HG03575 (cell line): ENCODE measurements around the gene INTS1.

Experiments used
- ATAC-seq: cut with Tn5 transposase; IDR thresholded peaks from one replicate; pipeline ENCODE4 v1.9.1; 2021; ENCODE audit not compliant: unreplicated experiment, insufficient number of reproducible peaks, low FRiP score; ENCODE audit errors: extremely low read depth

INTS1 gene

DNA sequence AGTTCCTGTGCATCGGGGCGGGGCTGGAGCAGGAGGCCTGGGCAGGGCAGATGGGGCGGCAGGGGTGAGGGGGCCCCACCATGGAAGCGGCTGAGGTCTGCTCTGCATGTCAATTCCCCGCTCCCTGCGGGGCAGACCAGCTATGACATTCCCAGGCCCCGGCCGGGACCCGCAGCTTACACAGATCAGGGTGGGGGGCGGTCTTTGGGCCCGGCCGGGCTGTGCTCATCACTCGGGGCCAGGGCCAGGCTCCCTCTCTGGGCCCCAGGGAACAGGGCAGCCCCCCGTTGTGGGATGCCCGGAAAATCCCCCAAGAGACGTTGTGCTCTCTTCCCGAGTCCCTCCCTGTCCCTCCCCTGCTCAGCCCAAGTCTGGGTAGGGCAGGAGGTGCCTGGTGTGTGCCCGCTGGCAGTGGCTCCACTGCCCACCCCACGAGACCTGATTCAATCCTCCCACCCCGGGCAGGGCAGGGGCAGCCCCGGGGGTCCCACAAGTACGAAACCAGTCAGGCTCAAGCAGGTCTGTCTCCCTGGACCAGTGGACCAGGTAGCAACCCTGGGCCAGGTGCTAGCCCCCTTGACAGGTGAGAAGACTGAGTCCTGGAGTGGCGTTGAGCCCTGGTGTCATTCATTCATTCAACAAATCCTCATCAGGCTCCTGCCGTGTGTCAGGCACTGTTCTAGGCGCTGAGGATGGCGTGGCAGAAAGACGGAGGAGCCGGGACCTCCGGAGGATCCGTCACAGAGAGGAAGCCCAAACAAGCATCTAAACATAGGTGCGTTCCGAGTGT, 73.9 kb downstream of the INTS1 start:
- no peak for ATAC-seq

DNA sequence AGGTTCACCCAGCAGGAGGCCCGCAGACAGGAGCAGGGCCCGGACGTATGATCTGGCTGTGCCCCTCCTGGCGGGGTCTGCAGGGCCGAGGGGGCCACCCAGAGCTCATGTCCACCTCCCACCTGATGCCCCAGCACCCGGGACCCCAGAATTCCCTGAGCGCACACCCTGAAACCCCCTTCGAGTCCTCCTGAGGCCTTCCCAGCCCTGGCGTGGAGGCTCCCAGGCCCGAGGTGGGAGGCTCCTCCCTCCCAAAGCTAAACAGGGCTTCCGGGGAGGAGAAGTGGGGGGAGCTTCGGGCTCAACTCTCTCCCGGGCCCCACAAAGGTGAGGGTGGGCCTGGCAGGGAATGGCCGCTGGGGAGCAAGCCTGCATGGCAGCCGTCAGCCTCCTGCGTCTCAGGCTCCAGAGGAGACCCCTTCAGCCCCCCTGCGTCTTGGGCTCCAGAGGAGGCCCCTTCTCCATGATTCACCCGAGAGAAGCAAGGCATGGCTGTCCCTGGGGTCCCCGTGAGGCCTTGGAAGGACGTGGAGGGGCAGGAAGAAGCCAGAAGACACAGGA, 75.2 kb downstream of the INTS1 start:
- no peak for ATAC-seq

GRCh38 chr7:1427064-1427657, 77.0 kb downstream of the INTS1 start:
- no peak for ATAC-seq

DNA sequence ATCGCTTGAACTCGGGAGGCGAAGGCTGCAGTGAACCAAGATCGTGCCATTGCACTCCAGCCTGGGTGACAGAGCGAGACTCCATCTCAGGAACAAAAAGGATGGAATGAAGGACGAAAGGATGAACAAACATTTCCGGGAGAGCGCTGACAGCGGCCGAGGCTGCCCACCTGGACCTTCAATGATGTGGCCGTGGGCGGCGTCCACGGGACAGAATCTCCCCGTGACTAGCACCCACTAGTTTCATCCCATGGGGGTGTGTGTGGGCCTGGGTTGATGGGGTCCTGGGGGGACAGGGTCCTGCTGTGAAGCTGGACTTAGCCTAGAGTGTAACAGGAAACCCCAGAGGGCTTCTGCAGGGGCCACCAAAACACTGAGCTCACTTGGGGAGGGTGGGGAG, 77.7 kb downstream of the INTS1 start:
- no peak for ATAC-seq

DNA sequence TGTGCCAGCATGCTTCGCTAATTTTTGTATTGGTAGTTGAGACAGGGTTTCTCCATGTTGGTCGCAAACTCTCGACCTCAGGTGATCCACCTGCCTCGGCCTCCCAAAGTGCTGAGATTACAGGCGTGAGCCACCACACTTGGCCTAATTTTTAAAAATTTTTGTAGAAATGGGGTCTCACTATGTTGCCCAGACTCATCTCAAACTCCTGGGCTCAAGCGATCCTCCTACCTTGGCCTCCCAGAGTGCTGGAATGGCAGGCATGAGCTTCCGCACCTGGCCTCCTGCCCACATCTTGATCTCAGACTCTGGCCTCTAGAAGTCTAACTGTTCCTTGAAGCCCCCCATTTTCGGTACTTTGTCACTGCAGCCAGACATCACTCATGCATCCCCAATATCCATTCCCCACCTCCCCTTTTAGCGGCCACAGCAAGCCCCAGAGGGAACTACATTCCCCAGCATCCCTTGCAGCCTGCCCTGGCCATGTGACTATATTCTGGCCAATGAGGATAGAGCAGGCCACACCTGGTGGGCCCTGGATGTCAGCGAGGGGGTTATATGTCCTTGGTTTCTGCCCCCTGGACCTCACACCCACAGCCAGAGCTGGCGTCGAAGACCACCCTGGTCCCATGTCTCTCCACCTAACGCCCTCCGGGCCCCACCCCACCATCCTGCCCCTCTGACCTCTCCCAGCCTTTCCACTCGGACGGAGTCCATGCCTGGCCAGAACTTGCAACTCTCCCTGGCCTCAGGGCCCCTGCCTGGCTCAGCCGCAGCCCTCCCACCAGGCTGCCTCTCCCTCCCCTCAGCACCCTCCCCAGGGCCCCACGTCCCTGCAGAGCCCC, 78.7 kb downstream of the INTS1 start:
- ATAC-seq, result no peak

DNA sequence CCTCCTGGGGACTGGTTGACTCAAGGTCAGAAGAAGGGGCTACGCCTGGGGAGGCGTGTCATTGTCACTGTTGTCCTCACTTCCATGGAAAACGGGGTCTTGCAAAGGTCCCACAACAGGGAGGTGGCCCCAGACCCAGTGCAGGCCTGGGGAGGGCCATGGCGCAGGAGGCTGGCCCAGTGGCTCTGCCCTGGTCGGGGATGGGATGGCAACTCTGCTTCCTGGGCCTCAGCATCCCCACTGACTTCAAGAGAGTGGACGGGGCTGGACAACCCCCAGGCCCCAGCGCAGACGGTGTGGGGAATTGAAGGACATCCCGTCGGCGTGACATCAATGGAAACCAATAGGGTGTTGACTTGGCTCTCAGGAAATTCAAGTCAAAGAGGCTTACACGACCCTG, 80.1 kb downstream of the INTS1 start:
- no peak for ATAC-seq

DNA sequence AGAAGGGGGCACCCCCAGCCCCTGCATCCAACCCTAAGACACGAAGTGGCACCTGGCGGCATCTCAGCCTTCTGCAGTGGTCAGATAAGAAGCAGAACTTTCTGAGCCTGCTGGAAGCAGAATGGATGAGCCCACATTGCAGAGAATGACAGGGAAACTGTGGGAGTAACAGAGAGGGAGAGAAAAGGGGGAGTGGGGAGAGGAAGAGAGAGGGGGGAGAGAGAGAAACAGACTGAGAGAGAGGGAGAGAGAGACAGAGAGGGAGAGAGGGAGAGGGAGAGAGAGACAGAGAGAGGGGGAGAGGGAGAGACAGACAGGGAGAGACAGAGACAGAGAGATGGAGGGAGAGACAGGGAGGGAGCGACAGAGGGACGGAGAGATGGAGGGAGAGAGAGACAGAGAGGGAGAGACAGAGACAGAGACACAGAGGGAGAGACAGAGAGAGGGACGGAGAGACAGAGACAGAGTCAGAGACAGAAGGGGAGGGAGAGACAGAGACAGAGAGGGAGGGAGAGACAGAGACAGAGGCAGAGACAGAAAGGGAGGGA, 80.9 kb downstream of the INTS1 start:
- ATAC-seq, result no peak

DNA sequence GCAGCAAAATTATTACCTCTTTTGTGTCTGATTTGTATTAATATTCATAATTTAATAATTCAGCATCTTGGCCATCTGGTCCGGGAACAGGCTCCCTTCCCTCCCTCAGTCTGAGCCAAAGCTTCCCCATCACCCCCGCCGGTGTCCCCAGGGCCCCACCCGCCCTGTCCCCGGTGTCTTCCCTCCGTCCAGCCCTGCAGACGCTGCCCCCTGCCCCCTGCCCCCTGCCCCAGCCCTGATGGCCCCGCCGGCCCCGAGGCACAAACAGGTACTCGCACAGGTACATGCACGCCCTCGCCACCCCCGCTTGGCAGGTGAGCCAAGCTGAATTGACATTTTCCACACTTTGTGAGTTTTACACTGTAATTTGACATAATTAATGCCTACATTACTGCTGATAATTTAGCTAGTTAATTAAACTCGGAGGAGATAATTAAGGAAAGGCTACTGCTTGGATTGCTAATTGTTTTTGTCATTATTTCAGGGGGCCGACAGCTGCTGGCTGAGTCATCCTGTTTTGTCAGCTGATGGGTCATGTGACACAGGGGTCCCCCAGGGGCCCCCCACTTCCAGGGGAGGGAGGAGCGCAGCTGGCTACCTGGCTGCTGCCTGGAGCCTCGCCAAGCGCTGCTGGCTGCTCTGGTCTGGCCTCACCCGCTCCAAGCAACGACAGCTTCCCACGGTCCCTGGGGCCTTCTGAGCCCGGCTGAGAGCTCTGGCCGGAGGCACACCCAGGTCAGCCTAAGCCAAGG, 81.5 kb downstream of the INTS1 start:
- no peak for ATAC-seq

GRCh38 chr7:1421946-1422345, 82.2 kb downstream of the INTS1 start:
- no peak for ATAC-seq

DNA sequence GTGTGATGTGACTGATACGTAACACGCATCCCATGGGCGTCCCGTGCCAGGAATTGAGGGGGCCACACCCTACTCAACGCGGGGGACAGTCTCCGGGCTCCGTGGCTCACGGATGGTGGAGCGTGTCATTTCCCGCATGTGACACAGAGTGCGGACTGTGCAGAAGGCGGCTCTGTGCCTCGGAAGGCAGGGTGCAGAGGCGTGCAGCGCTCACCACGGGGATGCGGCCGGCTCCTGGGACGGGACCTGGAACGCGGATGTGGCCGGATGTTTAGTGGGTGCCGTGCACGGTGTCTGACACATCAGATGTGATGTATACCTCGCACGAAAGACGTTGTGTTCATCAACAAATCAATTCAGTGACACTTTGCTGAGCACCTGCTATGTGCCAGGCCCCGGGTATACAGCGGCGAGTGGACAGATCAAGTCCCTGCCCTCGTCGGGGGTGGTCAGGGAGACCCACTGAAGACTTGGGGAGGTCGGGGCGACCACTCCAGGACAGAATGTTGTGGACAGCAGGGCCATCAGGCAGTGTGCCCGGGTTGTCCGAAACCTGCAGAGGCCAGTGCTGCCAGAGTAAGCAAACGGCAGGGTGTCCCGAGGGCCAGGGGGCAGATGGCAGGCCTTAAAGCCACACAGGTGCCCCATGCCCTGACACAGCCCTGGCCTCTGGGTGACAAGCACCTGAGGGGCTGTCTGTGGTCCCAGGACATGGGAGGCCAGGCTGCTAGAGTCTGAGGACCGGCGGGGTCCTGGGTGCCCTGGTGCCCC, 83.0 kb downstream of the INTS1 start:
- no peak for ATAC-seq
